Right lung (tissue), 5 donors: ENCODE measurements around the gene SOCS1. TPM values are rescaled to one million over a fixed set of nuclear protein-coding genes. Genes with fewer than 3 reads are reported as not detected.
"Not testable (repeated sequence)": the region's sequence is repeated elsewhere in the genome, so short reads cannot be mapped to it uniquely, and the experiment has no call there.

Experiments
- DNase-seq, 2 donors: peaks; one replicate each; pipeline ENCODE4 v3.0.0-alpha.2; 2013
- polyA plus RNA-seq, 5 donors: library from polyadenylated mRNA; unstranded; fragments of 120-200 nt; gene quantifications; one replicate each; pipeline versions ENCODE4 v1.2.1 to v1.2.3, GENCODE V29; 2013; ENCODE audit warnings: inconsistent platforms in 1 of 5, low replicate concordance in 1 of 5; ENCODE audit not compliant: insufficient read length in 5 of 5, insufficient read depth in 1 of 5

Gene SOCS1
- polyA plus RNA-seq, 5 donors: 13.0 to 31.0 (median 16.9) TPM

DNA sequence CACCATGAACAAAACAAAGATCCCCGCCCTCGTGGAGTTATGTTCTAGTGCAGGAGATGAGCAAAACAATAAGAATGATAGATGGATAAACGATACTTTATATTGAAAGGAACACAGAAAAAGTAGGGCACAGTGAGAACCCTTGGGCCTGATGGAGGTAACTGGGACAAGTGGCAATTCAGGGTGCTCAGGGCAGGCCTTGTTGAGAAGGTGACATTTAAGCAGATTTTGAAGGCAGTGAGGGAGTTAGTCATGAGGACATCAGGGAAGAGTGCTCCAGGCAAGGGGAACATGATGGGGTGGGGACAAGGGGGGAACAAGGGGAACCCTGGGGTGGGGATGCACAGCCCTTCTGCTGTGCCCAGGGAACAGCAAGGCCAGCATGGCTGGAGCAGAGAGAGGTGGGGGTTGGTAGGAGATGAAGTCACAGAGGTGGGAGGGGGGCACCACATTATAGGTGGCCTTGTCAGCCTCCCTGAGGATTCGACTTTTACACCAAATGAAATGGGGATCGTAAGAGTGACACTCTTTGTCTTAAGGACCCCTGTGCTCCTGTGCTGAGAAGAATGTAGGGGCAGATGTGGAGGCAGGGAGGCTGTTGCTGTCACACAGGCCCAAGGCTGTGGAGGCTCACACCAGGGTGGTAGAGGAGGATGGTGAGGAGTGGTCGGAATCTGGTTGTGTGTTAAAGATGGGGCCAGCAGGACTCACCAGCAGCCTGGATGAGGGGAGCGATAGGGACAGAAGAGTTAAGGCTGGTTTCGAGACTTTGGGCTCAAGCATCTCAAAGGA lies 34.3 kb upstream of the SOCS1 start:
- DNase-seq: no peak

DNA sequence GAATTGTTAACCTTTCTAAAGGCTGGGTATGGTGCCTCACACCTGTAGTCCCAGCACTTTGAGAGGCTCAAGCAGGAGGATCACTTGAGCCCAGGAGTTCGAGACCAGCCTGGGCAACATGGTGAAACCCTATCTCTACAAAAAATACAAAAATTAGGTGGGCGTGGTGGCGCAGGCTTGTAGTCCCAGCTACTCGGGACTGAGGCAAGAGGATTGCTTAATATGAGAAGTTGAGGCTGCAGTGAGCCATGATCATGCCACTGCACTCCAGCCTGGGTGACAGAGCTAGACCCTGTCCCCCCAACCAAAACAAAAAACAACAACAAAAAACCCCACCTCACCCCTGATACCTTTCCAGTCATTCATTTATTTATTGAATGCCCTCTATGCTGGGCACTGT lies 33.7 kb upstream of the SOCS1 start:
- not testable (repeated sequence) for DNase-seq

DNA sequence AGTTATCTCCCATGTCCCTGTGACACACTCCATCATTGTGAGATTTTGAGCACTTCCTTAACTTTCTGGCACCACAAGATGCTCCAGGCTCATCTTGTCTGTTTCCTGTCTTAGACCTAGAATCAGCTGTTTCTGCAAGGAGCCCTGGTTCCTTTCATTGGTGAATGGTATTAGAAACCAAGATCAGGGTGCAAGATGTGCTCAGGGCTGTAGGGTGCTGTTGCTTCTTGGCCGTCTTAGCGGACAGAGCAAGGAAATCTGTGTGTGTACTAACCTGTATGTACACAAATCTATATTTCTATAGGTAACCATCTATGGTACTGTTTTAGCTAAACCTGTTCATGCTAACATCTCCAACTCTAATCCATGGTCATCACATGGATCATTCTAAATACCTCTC lies 33.2 kb upstream of the SOCS1 start:
- no peak for DNase-seq

DNA sequence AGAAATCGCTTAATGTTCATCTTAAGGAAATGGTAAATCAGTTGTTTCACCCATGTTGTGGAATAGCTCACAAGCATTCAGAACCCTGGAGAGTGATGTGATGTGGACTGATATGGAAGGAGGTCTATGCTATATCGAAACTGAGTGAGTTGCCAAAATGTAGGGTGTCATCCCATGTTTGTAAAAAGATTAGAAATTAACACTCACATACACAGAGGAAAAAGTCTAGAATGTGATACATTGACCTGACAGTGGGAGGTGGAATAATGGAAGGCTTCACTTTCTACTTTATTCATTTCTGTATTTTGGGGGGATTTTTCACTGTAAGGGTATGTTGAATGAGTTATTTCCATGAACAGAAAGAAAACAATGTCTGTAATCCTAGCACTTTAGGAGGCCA lies 29.8 kb upstream of the SOCS1 start:
- DNase-seq: no peak

DNA sequence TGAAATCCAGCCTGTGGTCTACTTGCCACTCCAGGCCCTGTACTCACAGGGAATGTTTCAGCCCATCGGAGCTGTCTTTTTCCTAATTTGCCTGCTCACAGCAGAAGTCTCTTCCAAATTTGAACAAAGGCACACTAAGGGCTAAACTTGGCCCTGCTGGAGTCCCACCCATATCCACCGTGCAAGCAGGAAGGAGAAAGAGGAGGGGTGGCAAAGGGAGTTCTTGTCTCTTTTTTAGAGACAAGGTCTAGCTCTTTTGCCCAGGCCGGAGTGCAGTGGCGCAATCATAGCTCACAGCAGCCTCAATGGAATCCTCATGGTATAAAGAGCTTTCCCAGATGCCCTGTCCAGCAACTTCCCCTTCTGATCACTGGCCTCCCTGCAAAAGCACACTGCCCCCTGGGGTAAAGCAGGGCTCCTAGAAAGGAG lies 27.8 kb upstream of the SOCS1 start:
- DNase-seq: no peak

DNA sequence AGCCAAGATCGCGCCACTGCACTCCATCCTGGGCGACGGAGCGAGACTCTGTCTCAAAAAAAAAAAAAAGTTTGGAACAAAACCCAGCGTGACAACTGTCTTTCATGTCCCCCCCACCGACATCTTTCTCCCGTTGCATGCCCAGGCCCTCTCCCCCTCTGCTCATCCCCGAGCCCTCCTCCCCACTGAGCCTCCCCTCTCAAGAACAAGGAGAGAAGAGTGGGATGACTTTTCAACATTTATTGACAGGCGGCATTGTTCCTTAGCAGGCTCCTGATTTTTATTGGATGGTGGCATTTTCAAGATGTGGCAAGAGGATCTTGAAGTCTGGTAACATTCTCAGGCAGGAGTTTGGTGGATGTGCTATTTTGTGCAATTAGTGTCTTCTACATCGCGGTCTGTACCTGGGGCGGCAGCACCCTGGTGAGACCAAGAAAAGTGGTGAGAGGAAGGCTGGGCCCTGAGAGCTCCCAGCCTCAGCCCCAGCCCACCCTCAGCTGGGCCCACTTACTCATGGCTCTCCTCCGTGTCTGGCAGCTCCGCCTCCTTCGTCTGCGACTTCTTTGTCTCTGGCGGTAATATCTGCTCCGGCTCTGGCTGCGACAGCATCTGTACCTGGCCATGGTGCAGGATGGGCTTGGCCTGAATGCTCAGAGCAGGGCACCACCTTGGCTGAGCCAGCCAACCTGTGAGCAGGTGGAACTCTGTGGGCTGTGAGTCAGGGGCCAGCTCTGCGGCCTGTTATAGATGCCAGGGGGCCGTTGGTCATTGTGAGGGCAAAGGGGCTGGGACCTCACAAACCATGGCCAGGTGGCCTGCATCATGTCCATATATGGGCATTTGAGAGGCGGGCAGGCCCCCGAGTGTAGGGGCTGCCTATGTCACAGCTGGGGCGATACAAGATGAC lies 24.9 kb upstream of the SOCS1 start, which contains the start of gene PRM1:
Gene PRM1, minus strand, starts transcription at position 715 of the 907 bp plus-strand sequence. Its CDS starts 92 bp downstream, at position 623.
- no peak for DNase-seq

DNA sequence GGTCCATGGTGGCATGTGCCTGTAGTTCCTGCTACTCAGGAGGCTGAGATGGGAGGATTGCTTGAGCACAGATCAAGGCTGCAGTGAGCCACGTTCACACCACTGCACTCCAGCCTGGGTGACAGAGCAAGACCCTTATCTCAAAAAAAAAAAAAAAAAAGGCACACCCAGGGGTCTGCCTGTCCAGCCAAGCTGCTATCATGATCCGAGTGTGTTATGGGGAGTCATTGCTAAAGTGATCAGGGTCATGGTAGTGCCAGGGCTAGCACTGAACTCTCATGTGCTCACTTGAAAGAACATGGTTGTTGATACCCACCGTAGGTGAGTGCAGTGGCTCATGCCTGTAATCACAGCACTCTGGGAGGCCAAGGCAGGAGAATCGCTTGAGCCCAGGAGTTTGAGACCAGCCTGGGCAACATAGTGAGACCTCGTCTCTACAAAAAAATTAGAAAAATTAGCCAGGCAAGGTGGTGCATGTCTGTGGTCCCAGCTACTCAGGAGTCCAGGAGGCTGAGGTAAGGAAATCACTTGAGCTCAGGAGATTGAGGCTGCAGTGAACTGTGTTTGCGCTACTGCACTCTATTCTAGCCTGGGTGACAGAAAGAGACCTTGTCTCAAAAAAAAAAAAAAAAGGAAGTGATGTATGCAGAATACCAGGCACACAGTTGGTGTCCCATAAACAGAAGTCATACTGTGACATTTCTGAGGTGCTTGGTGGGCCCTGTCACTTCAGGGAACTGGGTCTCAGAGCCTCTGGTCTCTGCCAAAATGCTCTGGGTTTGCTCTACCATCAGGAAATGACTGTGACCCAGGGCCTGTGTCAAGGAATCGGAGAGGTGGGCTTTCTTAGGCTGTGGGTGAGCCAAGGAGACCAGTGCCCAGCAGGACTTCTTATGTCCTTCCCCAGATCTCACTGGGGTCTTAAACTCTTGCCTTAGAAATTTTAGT lies 23.0 kb upstream of the SOCS1 start:
- no peak for DNase-seq

DNA sequence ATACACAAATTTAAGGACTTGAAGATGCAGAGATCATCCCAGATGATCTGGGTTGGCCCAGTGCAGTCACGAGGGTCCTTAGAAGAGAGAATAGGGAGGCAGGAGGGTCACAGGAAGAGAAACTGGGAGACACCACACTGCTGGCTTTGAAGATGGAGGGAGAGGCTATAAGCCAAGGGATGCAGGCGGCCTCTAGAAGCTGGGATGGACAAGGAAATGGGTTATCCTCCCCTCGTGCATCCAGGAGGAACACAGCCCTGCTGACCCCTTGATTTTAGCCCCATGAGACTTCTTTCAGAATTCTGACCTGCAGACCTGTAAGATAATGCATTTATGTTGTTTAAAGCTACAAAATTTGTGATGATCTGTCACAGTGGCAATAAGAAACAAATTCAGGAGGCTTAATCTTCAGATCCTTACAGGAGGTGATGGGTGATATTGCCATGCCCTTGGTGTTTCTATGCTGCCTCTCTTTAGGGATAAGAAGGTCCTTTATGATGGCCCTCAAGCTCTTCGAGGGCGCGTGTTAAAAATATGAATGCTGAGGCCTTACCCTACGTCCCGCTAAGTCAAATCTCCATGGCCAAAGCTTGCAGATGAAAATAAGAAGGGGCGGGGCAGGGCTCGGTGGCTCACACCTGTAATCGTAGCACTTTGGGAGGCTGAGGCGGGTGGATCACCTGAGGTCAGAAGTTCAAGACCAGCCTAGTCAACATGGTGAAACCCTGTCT lies 21.8 kb upstream of the SOCS1 start:
- no peak for DNase-seq

DNA sequence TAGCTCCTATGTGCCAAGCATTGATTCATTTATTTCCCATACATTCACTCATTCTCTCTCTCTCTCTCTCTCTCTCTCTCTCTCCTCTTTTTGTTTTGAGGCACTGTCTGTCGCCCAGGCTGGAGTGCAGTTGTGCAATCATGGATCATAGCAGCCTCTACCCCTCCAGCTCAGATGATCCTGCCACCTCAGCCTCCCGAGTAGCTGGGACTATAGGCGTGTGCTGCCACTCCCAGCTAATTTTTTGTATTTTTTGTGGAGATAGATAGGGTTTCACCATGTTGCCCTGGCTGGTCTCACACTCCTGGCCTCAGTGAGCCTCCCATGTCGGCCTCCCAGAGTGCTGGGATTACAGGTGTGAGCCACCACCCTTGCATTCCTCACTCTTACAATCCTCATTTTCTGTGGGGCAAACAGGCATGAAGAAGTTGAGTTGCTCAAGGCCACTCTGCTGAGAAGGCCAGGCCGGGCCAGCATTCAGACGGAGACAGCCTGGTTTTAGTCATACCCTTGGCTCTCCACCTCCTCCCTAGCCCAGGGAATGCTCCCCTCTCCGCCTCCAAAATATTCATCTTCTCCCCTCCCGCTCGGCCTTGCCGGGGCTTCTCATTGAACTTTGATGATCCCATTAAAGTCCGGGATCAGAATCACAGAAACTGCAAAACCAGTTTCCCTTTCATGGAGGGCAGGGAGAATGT lies 21.0 kb upstream of the SOCS1 start:
- no peak for DNase-seq

DNA sequence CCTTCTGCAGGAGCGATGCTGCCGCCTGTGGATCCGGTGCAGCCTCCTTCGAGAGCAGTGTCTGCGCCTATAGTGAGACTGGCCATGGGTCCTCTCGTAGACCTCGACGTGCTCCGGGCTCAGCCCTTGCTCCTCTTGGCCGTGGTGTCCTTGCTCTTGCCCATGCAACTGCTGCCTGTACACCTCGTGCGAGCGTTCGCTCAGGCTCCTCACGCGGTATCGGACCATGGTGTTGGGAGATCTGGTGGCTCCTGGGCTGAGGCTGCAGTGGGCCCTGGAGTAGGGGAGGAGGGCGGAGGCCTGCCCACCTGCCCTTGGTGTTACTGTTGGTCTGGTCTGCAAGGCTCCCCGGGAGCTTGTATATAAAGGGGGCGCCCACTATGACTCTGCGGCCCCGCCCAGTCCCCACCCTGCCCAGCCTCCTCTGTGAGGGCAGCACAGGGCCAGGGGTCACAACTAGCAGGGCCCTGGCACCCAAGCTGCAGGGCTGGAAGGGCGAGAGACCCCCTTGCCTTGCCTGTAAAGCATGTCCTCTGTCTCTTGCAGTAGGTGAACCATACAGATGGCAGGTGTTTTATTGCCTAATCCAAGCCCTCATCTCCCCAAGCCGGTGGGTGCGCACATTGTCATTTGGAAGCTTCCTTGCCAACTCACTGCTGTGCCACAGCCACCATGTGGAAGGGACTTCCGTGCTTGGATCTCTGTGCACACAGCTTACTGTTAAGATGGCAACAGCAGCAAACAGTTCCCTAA lies 20.3 kb upstream of the SOCS1 start, which contains the start of gene PRM2:
Gene PRM2, minus strand, starts transcription at position 338 of the 753 bp plus-strand sequence. Its CDS starts 110 bp downstream, at position 228.
- no peak for DNase-seq

DNA sequence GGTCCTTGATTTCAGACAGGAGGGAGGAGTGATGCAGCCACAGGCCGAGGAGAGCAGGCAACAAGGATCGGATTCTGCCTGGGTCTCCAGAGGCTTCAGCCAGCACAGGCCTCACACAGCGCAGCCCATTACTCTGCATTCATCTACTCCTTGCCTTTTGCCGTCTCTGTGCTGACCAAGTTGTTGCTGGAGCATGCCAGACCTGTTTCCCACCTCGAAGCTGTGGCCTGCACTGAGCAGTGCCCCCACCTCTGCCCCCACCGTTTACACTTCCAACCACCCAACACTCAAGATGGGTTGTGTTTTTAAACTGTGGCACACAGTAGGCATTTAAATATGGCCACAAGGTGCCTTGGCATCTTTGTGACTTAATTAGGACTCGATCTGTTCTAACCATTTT lies 19.0 kb upstream of the SOCS1 start:
- no peak for DNase-seq

DNA sequence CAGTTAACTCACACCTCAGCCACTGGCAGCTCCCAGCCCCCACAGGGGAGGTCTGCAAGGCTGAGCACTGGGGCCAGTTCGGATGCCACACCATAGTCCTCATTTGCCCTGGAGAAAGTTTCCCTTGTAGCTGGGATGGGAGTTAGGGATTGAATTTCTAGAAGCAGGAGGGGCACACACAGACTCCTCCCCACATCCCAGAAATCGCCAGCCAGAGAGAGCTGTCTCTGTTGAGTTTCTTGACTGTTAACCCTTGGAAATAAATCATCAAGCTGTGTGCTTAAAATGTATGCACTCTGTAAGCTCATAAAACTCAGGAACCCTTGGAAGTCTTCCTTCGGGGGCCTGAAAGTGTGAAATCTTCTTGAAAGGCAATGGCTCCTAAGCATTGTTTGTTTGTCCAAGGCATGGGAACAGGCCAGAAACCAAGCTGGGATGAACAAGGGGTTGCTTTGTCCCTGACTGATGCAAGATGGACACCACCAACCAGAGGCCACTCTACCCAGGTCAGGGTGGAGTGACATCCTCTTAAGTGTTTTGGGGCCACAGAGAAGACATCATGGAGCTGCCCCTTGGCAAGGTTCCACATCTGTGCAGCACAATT lies 17.8 kb upstream of the SOCS1 start:
- DNase-seq: no peak

DNA sequence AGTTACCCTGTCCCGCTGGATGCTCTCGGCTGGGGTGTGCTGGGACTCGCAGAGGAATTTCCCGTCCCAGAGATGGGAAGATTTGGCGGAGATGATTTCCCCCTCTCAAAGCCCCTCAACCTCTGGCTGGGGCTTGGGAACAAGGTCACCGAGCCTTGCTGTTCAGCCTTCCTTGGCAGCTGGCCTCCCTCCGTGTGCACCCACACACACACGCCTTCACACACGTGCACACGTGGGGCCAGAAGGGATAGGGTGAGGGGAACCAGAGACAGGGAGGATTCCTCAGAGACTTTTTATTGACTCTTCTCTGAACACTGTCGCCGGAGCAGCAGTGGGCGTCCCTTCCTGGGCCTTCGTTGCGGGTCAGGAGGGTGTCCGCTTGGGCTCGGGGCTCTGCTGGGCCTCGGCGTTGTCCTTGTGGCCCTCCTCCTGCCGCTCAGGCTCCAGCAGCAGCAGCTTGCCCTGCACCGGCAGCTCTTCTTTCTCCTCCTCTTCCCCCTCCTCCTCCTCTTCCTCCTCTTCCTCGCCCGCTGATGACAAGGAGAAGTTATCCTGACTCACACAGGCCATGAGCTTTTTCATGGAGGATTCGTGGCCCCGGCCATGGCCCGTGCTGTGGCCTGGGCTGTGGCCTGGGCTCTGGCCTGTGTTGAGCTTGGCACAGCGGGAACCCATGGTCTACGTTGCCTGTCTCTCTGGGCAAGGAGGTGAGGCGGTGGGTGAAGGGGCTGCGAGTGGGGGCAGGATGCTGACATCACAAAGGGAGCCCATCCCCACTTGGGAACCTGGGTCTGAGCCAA lies 17.1 kb upstream of the SOCS1 start, which contains the start of gene PRM3:
Gene PRM3, minus strand, starts transcription at position 709 of the 800 bp plus-strand sequence. Its CDS starts 34 bp downstream, at position 675.
- DNase-seq: no peak

DNA sequence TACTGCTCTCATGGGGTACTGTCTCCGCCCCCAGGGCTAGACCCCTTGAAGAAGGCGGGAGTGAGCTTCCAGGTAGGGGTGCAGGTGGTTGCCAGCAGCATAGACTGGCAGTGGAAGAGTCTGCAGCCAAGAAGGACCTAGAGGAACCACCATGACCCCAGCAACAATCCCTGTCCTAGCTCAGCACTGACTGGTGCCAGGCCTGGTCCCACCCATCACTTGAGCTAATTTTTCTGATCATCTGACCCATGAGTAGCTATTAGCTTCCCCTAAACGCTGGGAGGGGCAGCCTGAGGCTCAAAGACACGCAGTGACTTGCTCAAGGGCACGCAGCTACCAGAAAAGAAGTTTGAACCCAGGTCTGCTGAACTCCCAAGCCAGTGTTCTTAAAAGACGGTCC lies 16.5 kb upstream of the SOCS1 start:
- no peak for DNase-seq

DNA sequence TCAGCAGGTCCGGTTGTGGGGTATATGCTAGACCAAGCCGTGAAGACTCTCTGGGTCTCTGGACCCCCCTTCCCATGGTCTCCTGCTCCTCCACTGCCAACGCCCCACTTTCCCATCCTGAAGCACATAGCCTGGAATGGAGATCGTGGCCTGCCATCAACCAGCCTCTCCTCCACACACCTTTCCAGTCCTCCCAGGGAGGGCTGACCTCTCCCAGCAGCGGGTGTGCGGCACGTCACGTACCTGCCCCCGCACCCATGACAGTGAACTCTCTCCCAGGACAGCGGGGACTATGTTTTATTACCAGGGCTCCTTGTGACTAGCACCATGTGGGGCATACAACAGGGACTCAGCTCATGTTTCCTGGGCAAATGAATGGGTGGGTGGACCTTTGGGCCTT lies 15.6 kb upstream of the SOCS1 start:
- no peak for DNase-seq

DNA sequence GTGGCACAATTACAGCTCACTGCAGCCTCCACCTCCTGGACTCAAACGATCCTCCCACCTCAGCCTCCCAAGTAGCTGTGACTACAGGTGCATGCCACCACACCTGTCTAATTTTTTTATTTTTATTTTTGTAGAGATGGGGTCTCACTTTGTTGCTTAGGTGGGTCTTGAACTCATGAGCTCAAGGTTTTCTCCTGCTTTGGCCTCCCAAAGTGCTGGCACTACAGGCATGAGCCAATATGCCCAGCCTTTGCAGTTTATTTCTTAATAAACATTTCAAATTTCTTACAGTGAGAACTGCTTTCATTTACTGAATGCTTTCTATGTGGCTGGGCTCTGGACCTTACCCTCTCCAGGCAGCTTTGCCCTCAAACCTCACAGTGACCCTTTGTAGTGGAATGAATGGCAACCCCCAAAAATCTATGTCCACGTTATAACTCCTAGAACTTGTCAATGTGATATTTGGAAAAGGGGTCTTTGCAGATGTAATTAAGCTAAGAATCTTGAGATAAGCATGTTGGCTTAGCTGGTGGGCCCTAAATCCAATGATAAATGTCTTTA lies 14.7 kb upstream of the SOCS1 start:
- DNase-seq: no peak

DNA sequence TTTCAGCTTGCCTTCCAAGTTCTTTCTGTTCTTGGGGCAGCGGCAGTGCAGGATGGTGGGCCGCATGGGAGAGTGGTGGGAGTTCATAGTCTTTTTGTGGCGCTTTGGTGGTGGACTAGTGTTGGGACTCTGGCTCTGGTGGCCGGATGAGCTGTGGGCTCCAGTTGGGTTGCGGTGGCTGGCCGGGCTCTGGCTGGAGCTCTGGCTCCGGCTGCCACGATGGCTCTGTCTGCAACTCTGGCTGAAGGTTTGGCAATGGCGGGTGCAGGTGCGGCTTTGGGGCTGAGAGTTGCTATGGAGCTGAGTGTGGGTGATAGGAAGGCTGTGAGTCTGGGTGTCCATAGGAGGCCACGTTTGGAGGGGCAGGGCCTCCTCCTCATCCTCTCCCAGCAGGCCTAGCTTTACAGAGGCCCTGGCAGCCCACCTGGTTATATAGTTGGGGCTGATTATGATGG lies 12.9 kb upstream of the SOCS1 start, which contains the start of gene TNP2:
Gene TNP2, minus strand, starts transcription at position 405 of the 455 bp plus-strand sequence. Its CDS starts 63 bp downstream, at position 342.
- DNase-seq: no peak
